ENCODE measurements around the gene SZRD1. TPM values are rescaled to one million over a fixed set of nuclear protein-coding genes. Genes with fewer than 3 reads are reported as not detected.

Gene SZRD1
- total RNA-seq, 1 experiment from 2014 or later: 113 TPM

DNA sequence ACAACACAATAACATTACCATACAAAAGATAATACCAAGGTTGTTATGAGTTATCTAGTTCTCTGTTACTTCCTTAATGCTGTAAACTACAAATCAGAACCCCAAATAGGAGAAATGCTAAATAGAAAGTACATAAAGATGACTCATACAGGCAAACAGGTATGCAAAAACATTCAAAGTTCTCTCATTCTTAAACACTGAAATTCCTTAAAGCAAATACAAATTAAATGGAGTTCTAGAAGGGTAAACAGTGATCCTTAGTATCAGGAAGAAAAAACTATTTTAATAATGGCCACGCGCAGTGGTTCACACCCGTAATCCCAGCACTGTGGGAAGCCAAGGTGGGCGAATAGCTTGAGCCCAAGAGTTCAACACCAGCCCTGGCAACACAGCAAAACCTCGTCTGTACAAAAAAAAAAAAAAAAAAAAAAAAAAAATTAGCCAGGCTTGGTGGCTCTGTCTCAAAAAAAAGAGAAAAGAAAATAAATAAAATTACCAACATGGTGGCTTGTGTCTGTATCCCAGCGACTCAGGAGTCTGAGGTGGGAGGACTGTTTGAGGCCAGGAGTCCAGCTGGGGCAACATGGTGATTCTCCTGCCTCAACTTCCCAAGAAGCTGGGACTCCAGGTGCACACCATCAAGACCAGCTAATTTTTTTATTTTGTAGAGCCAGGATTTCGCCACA lies 32.2 kb upstream of the SZRD1 start:
- ChIA-PET POLR2A (interaction anchor here (0.6 kb wide), 1 partner anchor 18 kb away, joined by 3 read pairs; no protein-coding TSS in a partner anchor), CTCF (no interaction called here)
- TF ChIP-seq JAZF1 (CRISPR knock-in tag; IDR thresholded peaks at IDR 0.05) (no peak), SMAD4 (CRISPR knock-in tag; IDR thresholded peaks at IDR 0.05) (no peak), FOXK1 (CRISPR knock-in tag; IDR thresholded peaks at IDR 0.05) (no peak), ZNF416 (CRISPR knock-in tag; IDR thresholded peaks at IDR 0.05) (no peak), CREB1 (CRISPR knock-in tag; IDR thresholded peaks at IDR 0.05) (no peak)
- TF ChIP-seq, protein P1, sequence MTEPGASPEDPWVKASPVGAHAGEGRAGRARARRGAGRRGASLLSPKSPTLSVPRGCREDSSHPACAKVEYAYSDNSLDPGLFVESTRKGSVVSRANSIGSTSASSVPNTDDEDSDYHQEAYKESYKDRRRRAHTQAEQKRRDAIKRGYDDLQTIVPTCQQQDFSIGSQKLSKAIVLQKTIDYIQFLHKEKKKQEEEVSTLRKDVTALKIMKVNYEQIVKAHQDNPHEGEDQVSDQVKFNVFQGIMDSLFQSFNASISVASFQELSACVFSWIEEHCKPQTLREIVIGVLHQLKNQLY (CRISPR knock-in tag; IDR thresholded peaks at IDR 0.05): no peak
- H3K36me3 Mint-ChIP-seq: no peaks in the 10 kb centered on the region
- H3K9me3 Mint-ChIP-seq: peaks cover 4% of the 10 kb centered on the region
- peaks cover 6% of the 10 kb centered on the region for H3K4me1 Mint-ChIP-seq
- 0 out of 2 replicates have a peak overlapping the region, but pooled peaks have one; percentile 44 for H3K27ac Mint-ChIP-seq
- ATAC-seq: no peak
- no peak overlapping the region for H3K4me3 Mint-ChIP-seq
- no peak for DNase-seq (ENCODE audit: low spot score)
- no peaks in the 10 kb centered on the region for H3K27me3 Mint-ChIP-seq (ENCODE audit: low read depth)

DNA sequence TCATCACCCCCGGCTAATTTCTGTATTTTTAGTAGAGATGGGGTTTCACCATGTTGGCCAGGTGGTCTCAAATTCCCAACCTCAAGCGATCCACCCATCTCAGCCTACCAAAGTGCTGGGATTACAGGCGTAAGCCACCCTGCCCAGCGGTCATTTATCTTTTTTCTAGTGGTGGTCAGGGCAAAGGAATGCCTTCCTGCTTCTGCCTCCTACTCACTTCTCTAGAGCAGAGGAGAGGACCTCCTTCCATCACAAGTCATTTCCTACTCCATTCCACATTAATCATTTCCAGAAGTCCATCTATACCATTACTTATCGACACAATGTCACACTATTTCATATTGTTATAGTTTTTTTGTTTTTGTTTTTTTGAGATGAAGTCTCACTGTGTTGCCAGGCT lies 28.1 kb upstream of the SZRD1 start:
- Mint-ChIP-seq H3K36me3 (no peaks in the 10 kb centered on the region), H3K27me3 (ENCODE audit: low read depth) (no peaks in the 10 kb centered on the region), H3K4me1 (peaks cover 14% of the 10 kb centered on the region), H3K4me3 (no peak overlapping the region), H3K9me3 (peaks cover 4% of the 10 kb centered on the region), H3K27ac (peak overlapping the region; percentile 1; the same call in 1 of the 2 replicates)
- ATAC-seq: no peak
- ChIA-PET CTCF (no interaction called here), POLR2A (no interaction called here)
- TF ChIP-seq, protein P2, sequence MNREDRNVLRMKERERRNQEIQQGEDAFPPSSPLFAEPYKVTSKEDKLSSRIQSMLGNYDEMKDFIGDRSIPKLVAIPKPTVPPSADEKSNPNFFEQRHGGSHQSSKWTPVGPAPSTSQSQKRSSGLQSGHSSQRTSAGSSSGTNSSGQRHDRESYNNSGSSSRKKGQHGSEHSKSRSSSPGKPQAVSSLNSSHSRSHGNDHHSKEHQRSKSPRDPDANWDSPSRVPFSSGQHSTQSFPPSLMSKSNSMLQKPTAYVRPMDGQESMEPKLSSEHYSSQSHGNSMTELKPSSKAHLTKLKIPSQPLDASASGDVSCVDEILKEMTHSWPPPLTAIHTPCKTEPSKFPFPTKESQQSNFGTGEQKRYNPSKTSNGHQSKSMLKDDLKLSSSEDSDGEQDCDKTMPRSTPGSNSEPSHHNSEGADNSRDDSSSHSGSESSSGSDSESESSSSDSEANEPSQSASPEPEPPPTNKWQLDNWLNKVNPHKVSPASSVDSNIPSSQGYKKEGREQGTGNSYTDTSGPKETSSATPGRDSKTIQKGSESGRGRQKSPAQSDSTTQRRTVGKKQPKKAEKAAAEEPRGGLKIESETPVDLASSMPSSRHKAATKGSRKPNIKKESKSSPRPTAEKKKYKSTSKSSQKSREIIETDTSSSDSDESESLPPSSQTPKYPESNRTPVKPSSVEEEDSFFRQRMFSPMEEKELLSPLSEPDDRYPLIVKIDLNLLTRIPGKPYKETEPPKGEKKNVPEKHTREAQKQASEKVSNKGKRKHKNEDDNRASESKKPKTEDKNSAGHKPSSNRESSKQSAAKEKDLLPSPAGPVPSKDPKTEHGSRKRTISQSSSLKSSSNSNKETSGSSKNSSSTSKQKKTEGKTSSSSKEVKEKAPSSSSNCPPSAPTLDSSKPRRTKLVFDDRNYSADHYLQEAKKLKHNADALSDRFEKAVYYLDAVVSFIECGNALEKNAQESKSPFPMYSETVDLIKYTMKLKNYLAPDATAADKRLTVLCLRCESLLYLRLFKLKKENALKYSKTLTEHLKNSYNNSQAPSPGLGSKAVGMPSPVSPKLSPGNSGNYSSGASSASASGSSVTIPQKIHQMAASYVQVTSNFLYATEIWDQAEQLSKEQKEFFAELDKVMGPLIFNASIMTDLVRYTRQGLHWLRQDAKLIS (CRISPR knock-in tag; IDR thresholded peaks at IDR 0.05; ENCODE audit: borderline replicate concordance): no peak
- TF ChIP-seq ZNF396 (CRISPR knock-in tag; IDR thresholded peaks at IDR 0.05; ENCODE audit: borderline replicate concordance) (no peak), MXD4 (CRISPR knock-in tag; IDR thresholded peaks at IDR 0.05; ENCODE audit: borderline replicate concordance) (no peak), CREB1 (CRISPR knock-in tag; IDR thresholded peaks at IDR 0.05) (no peak), CBFB (CRISPR knock-in tag; IDR thresholded peaks at IDR 0.05; ENCODE audit: low read depth) (no peak), NR3C1 (CRISPR knock-in tag; conservative IDR thresholded peaks at IDR 0.05; ENCODE audit: low read depth) (no peak), ZNF232 (CRISPR knock-in tag; IDR thresholded peaks at IDR 0.05) (no peak), FOXJ3 (CRISPR knock-in tag; IDR thresholded peaks at IDR 0.05; ENCODE audit: borderline replicate concordance) (no peak)
- TF ChIP-seq, protein P3, sequence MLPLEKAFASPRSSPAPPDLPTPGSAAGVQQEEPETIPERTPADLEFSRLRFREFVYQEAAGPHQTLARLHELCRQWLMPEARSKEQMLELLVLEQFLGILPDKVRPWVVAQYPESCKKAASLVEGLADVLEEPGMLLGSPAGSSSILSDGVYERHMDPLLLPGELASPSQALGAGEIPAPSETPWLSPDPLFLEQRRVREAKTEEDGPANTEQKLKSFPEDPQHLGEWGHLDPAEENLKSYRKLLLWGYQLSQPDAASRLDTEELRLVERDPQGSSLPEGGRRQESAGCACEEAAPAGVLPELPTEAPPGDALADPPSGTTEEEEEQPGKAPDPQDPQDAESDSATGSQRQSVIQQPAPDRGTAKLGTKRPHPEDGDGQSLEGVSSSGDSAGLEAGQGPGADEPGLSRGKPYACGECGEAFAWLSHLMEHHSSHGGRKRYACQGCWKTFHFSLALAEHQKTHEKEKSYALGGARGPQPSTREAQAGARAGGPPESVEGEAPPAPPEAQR (CRISPR knock-in tag; IDR thresholded peaks at IDR 0.05): no peak
- no peak for DNase-seq (ENCODE audit: low spot score)

DNA sequence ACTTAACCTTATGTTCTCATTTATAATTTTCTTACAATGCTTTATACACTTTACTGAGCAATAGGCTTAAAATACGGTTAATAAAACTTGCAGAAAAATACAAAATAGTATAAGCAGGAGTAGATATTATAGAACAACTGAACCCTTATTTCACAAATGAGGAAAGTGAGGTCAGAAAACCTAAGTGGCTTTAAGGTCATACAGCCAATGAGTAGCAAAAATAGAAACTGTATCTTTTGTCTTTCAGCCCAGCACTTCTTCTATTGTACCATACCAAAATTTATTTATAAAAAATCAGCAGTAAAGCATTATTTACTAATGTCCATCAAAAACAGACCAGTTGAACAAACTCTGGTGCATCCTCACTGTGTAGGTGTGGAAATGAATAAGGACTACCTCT lies 26.4 kb upstream of the SZRD1 start:
- H3K4me3 Mint-ChIP-seq: no peak overlapping the region
- POLR2A ChIA-PET: interaction anchor here (0.7 kb wide), 1 partner anchor 22 kb away, joined by 6 read pairs; no protein-coding TSS in a partner anchor
- no peaks in the 10 kb centered on the region for H3K36me3 Mint-ChIP-seq
- CTCF ChIA-PET: no interaction called here
- no peaks in the 10 kb centered on the region for H3K9me3 Mint-ChIP-seq
- H3K4me1 Mint-ChIP-seq: peaks cover 8% of the 10 kb centered on the region
- ATAC-seq (no peak), DNase-seq (ENCODE audit: low spot score) (no peak)
- H3K27me3 Mint-ChIP-seq (ENCODE audit: low read depth): no peaks in the 10 kb centered on the region
- no peak overlapping the region for H3K27ac Mint-ChIP-seq
- TF ChIP-seq, protein P4, sequence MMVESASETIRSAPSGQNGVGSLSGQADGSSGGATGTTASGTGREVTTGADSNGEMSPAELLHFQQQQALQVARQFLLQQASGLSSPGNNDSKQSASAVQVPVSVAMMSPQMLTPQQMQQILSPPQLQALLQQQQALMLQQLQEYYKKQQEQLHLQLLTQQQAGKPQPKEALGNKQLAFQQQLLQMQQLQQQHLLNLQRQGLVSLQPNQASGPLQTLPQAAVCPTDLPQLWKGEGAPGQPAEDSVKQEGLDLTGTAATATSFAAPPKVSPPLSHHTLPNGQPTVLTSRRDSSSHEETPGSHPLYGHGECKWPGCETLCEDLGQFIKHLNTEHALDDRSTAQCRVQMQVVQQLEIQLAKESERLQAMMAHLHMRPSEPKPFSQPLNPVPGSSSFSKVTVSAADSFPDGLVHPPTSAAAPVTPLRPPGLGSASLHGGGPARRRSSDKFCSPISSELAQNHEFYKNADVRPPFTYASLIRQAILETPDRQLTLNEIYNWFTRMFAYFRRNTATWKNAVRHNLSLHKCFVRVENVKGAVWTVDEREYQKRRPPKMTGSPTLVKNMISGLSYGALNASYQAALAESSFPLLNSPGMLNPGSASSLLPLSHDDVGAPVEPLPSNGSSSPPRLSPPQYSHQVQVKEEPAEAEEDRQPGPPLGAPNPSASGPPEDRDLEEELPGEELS (CRISPR knock-in tag; IDR thresholded peaks at IDR 0.05): no peak
- no peak for TF ChIP-seq ZNF232 (CRISPR knock-in tag; IDR thresholded peaks at IDR 0.05)
- TF ChIP-seq ESRRA (CRISPR knock-in tag; IDR thresholded peaks at IDR 0.05; ENCODE audit: borderline replicate concordance): no peak
- TF ChIP-seq OVOL2 (CRISPR knock-in tag; IDR thresholded peaks at IDR 0.05; ENCODE audit: borderline replicate concordance): no peak
- TF ChIP-seq NR3C1 (CRISPR knock-in tag; conservative IDR thresholded peaks at IDR 0.05; ENCODE audit: low read depth): no peak
- TF ChIP-seq FOXP1 (CRISPR knock-in tag; IDR thresholded peaks at IDR 0.05; ENCODE audit: borderline replicate concordance): no peak
- TF ChIP-seq, protein P5, sequence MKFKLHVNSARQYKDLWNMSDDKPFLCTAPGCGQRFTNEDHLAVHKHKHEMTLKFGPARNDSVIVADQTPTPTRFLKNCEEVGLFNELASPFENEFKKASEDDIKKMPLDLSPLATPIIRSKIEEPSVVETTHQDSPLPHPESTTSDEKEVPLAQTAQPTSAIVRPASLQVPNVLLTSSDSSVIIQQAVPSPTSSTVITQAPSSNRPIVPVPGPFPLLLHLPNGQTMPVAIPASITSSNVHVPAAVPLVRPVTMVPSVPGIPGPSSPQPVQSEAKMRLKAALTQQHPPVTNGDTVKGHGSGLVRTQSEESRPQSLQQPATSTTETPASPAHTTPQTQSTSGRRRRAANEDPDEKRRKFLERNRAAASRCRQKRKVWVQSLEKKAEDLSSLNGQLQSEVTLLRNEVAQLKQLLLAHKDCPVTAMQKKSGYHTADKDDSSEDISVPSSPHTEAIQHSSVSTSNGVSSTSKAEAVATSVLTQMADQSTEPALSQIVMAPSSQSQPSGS (CRISPR knock-in tag; IDR thresholded peaks at IDR 0.05; ENCODE audit: borderline replicate concordance, low read depth): no peak
- TF ChIP-seq GTF2I (CRISPR knock-in tag; conservative IDR thresholded peaks at IDR 0.05): no peak
- no peak for TF ChIP-seq RELA (CRISPR knock-in tag; IDR thresholded peaks at IDR 0.05; ENCODE audit: borderline replicate concordance)

Data from WTC11 (cell line).